ENCODE results near the gene TMEM158. TPM values are rescaled to one million over a fixed set of nuclear protein-coding genes. Genes with fewer than 3 reads are reported as not detected.

TMEM158 gene
- total and polyA plus RNA-seq, 2 experiments from 2014 or later, result 8.5 to 16.9 TPM

DNA sequence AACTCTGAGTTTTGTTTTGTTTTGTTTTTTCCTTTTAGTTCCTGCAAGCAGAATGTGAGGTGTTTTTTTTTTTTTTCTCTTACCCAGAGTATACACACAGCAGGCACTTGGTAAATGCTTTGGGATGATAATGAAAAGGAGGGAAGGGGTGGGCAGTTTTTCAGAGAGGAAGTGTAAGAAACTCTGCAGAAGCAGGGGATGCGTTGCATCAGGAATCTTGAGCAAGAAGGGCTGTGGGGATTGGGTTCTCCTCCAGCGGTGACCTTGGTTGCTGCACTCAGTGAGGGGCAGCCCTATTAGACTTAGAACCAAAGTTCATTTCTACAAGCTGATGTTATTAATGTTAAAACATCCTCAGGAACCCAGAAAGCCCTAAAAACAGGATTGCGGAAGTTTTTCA lies 32.2 kb upstream of the TMEM158 start:
- H3K4me2 ChIP-seq, result no peak overlapping the region

DNA sequence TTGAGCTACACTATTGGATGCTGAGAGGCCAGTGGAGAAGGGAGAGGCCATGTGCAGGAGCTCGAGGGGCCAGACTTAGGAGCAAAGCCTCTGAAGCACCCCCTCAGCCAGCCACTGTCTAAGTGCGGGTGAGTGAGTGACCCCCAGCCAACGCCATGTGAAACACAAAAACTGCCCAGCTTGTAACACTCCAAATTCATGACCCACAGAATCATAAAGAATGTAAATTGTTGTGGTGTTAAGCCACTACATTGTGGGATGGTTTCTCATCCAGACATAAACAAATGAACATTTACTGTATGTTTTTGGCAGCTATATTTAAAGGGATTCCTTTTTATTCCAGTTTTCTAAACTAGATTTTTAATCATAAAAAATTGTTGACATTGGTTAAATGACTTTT lies 27.2 kb upstream of the TMEM158 start:
- TF ChIP-seq EZH2phosphoT487 (IDR thresholded peaks at IDR 0.05; ENCODE audit: low read depth, severe bottlenecking, unreplicated experiment), result no peak
- TF ChIP-seq EZH2 (IDR thresholded peaks at IDR 0.05; ENCODE audit: borderline replicate concordance), result no peak
- TF ChIP-seq, protein P1, sequence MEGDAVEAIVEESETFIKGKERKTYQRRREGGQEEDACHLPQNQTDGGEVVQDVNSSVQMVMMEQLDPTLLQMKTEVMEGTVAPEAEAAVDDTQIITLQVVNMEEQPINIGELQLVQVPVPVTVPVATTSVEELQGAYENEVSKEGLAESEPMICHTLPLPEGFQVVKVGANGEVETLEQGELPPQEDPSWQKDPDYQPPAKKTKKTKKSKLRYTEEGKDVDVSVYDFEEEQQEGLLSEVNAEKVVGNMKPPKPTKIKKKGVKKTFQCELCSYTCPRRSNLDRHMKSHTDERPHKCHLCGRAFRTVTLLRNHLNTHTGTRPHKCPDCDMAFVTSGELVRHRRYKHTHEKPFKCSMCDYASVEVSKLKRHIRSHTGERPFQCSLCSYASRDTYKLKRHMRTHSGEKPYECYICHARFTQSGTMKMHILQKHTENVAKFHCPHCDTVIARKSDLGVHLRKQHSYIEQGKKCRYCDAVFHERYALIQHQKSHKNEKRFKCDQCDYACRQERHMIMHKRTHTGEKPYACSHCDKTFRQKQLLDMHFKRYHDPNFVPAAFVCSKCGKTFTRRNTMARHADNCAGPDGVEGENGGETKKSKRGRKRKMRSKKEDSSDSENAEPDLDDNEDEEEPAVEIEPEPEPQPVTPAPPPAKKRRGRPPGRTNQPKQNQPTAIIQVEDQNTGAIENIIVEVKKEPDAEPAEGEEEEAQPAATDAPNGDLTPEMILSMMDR (IDR thresholded peaks at IDR 0.05; ENCODE audit: poor library complexity), result no peak
- DNase-seq (ENCODE audit: low spot score), result no peak
- no peaks in the 10 kb centered on the region for H3K4me1 ChIP-seq (ENCODE audit: insufficient read depth)
- H3K4me3 ChIP-seq, result no peak overlapping the region
- WGBS (ENCODE audit: low lambda C conversion rate, missing lambda C conversion rate), result 59% methylated on average over 3 of the region's 3 CpGs
- no peaks in the 10 kb centered on the region for H3K27me3 ChIP-seq
- no peak overlapping the region for H3K27ac ChIP-seq
- no peaks in the 10 kb centered on the region for H3K79me2 ChIP-seq
- no peak overlapping the region for H2AFZ ChIP-seq
- H3K4me2 ChIP-seq, result no peak overlapping the region
- H4K20me1 ChIP-seq (ENCODE audit: insufficient read depth, poor library complexity, severe bottlenecking), result no peaks in the 10 kb centered on the region
- H3K9me3 ChIP-seq (ENCODE audit: low read depth), result no peaks in the 10 kb centered on the region
- H3K36me3 ChIP-seq (replicated peaks; ENCODE audit: insufficient read depth, low read depth), result no peaks in the 10 kb centered on the region
- no peaks in the 10 kb centered on the region for H3K9me2 ChIP-seq (replicated peaks; ENCODE audit: insufficient read depth)

More for the DNA sequence above, 32.2 kb upstream of the TMEM158 start:
- Histone ChIP-seq H3K4me3 (no peak overlapping the region), H3K36me3 (replicated peaks; ENCODE audit: insufficient read depth, low read depth) (no peaks in the 10 kb centered on the region), H3K9me2 (replicated peaks; ENCODE audit: insufficient read depth) (no peaks in the 10 kb centered on the region), H3K27me3 (peaks cover 3% of the 10 kb centered on the region), H3K9me3 (ENCODE audit: low read depth) (no peaks in the 10 kb centered on the region), H2AFZ (no peak overlapping the region), H4K20me1 (ENCODE audit: insufficient read depth, poor library complexity, severe bottlenecking) (no peaks in the 10 kb centered on the region), H3K27ac (no peak overlapping the region), H3K4me1 (ENCODE audit: insufficient read depth) (no peaks in the 10 kb centered on the region), H3K79me2 (no peaks in the 10 kb centered on the region)
- 76% methylated on average over 3 of the region's 3 CpGs for WGBS (ENCODE audit: low lambda C conversion rate, missing lambda C conversion rate)
- TF ChIP-seq EZH2 (IDR thresholded peaks at IDR 0.05; ENCODE audit: borderline replicate concordance) (no peak), EZH2phosphoT487 (IDR thresholded peaks at IDR 0.05; ENCODE audit: low read depth, severe bottlenecking, unreplicated experiment) (no peak)
- TF ChIP-seq, protein P1 (IDR thresholded peaks at IDR 0.05; ENCODE audit: poor library complexity), result no peak
- DNase-seq (ENCODE audit: low spot score), result no peak

DNA sequence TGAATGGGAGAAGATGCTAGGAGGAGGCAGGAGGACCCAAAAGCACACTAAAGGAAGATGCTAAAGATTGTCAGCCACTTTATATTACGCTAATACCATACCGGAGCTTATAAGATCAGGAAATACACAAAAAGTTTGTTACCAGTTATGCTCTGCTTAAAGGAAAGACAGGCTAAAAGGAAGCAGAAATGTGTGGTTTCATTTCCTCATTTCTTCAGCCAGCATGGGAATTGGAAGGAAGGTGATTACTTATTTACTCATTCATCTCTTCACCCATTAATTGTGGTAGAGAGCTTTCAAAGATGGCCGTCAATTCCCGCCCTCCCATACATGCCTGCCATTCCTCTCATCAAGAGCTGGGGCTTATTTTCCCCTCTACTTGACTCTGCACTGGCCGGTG lies 26.7 kb upstream of the TMEM158 start:
- Histone ChIP-seq H3K9me3 (ENCODE audit: low read depth) (no peaks in the 10 kb centered on the region), H3K79me2 (no peaks in the 10 kb centered on the region), H2AFZ (no peak overlapping the region), H3K4me1 (ENCODE audit: insufficient read depth) (no peaks in the 10 kb centered on the region), H3K36me3 (replicated peaks; ENCODE audit: insufficient read depth, low read depth) (no peaks in the 10 kb centered on the region), H3K27ac (no peak overlapping the region), H4K20me1 (ENCODE audit: insufficient read depth, poor library complexity, severe bottlenecking) (no peaks in the 10 kb centered on the region), H3K27me3 (no peaks in the 10 kb centered on the region), H3K4me2 (no peak overlapping the region), H3K4me3 (no peak overlapping the region), H3K9me2 (replicated peaks; ENCODE audit: insufficient read depth) (no peaks in the 10 kb centered on the region)
- 93% methylated on average over 5 of the region's 5 CpGs for WGBS (ENCODE audit: low lambda C conversion rate, missing lambda C conversion rate)
- no peak for DNase-seq (ENCODE audit: low spot score)
- TF ChIP-seq, protein P1 (IDR thresholded peaks at IDR 0.05; ENCODE audit: poor library complexity), result no peak
- TF ChIP-seq EZH2 (IDR thresholded peaks at IDR 0.05; ENCODE audit: borderline replicate concordance), result no peak
- TF ChIP-seq EZH2phosphoT487 (IDR thresholded peaks at IDR 0.05; ENCODE audit: low read depth, severe bottlenecking, unreplicated experiment), result no peak

DNA sequence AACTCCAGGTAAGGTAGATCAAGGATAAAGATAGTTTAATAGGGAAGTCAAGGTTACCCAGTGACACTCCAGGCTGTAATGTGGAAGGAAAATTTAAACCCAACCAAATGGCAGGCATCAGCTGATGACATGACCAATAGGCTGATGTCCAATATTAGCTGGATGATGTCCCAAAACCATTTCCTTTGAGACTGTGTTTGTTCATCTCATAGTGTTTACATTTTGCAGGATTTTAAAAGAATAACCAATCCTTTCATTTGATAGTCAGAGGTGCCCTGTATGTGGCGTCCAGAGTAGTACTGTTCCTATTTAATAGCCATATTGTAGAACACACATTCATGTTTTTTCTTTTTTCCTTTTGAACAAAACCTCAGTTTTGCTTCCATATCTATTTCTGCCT lies 23.3 kb upstream of the TMEM158 start:
- Histone ChIP-seq H3K36me3 (replicated peaks; ENCODE audit: insufficient read depth, low read depth) (no peaks in the 10 kb centered on the region), H2AFZ (no peak overlapping the region), H3K27me3 (no peaks in the 10 kb centered on the region), H3K9me3 (ENCODE audit: low read depth) (no peaks in the 10 kb centered on the region), H4K20me1 (ENCODE audit: insufficient read depth, poor library complexity, severe bottlenecking) (no peaks in the 10 kb centered on the region), H3K4me1 (ENCODE audit: insufficient read depth) (no peaks in the 10 kb centered on the region), H3K4me3 (no peak overlapping the region), H3K9me2 (replicated peaks; ENCODE audit: insufficient read depth) (no peaks in the 10 kb centered on the region), H3K27ac (no peak overlapping the region), H3K4me2 (no peak overlapping the region), H3K79me2 (no peaks in the 10 kb centered on the region)
- WGBS (ENCODE audit: low lambda C conversion rate, missing lambda C conversion rate), result 78% methylated on average over 1 of the region's 1 CpG
- DNase-seq (ENCODE audit: low spot score), result no peak
- TF ChIP-seq, protein P1 (IDR thresholded peaks at IDR 0.05; ENCODE audit: poor library complexity), result no peak
- TF ChIP-seq EZH2 (IDR thresholded peaks at IDR 0.05; ENCODE audit: borderline replicate concordance) (no peak), EZH2phosphoT487 (IDR thresholded peaks at IDR 0.05; ENCODE audit: low read depth, severe bottlenecking, unreplicated experiment) (no peak)
